HFFc6 (cell line): ENCODE results near the gene CSTA. TPM values are rescaled to one million over a fixed set of nuclear protein-coding genes. Genes with fewer than 3 reads are reported as not detected.
A peak's percentile ranks its signal among the peaks of the same experiment; 100 is the strongest.

Experiments
- DNase-seq: peaks from one replicate; pipeline ENCODE4 v3.0.0-alpha.2; 2018
- H3K27ac Mint-ChIP-seq: 2 replicates; pipeline ENCODE4 v1.8.0; 2020; ENCODE audit warnings: mild to moderate bottlenecking, mixed read lengths
- H3K27me3 Mint-ChIP-seq: 2 replicates; pipeline ENCODE4 v1.8.0; 2021; ENCODE audit warnings: mild to moderate bottlenecking, moderate library complexity, mixed read lengths; ENCODE audit not compliant: insufficient read depth
- H3K36me3 Mint-ChIP-seq: 2 replicates; pipeline ENCODE4 v1.8.0; 2021; ENCODE audit warnings: low read depth, mixed read lengths
- H3K4me1 Mint-ChIP-seq: 2 replicates; pipeline ENCODE4 v1.8.0; 2020; ENCODE audit warnings: low read depth, mixed read lengths
- H3K4me3 Mint-ChIP-seq: 2 replicates; pipeline ENCODE4 v1.8.0; 2020; ENCODE audit warnings: mild to moderate bottlenecking, moderate library complexity, mixed read lengths
- H3K9me3 Mint-ChIP-seq: 2 replicates; pipeline ENCODE4 v1.8.0; 2020; ENCODE audit warnings: mild to moderate bottlenecking, mixed read lengths
- total RNA-seq, 6 experiments: library from RNA; stranded (reverse); fragmentation: NEBNext Ultra II Directional; extraction: Animal tissue kit (Norgen Biotek cat#: 25700); gene quantifications; 2 replicates in 1 of 6; 3 replicates in 5 of 6; pipeline ENCODE4 v1.2.3, GENCODE V29; 2021
- TF ChIP-seq, protein P1 (sequence below): fragments of 200-600 bp; sonication (generic); IDR thresholded peaks from 2 replicates; pipeline ENCODE4 v1.5.0; 2021; ENCODE audit warnings: antibody characterized with exemption, mild to moderate bottlenecking

CSTA gene
- total RNA-seq, 6 experiments from 2014 or later = 0.29 to 0.88 (median 0.49) TPM

DNA sequence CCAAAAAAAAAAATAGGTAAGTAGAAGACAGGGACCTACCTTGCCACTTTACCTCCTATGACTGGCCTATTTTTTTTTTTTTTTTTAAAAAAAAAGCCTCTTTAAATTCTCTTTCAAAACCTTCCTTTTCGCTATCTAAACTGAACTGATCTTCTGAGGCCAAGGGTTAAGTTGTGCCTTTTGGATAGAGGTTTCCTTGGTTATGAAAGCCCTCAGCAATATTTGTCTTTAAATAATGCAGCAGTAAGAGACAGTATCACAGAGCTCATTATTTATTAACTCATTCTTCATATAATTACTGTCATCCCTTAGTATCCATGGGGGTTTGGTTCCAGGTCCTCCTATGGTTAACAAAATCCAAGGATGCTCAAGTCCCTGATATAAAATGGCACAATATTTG lies 49.0 kb downstream of the CSTA start:
- peaks cover 8% of the 10 kb centered on the region for H3K4me1 Mint-ChIP-seq

DNA sequence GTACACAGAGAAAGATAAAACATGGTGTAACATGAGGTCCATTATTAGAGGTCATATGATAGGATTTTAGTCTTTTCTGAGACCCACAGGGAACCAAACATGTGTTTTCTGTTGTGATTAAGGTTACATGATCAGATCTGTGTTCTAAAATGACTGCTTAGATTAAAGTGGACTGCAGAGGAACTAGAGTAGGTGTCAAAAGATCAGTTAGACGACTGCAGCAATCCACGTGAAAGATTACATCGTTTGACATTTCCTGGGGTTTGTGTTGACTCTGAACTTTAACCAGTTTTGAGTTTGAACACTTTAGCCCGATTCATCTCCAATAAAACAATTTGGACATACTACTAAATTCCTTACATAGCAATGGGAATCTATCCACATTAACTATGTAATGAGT lies 52.9 kb downstream of the CSTA start:
- Mint-ChIP-seq H3K4me3 (no peak overlapping the region), H3K27me3 (no peaks in the 10 kb centered on the region), H3K4me1 (peaks cover 13% of the 10 kb centered on the region; the same call in 1 of the 2 replicates), H3K27ac (no peak overlapping the region), H3K9me3 (no peaks in the 10 kb centered on the region), H3K36me3 (peaks cover 15% of the 10 kb centered on the region; the same call in 1 of the 2 replicates)
- DNase-seq = no peak
- TF ChIP-seq, protein P1, sequence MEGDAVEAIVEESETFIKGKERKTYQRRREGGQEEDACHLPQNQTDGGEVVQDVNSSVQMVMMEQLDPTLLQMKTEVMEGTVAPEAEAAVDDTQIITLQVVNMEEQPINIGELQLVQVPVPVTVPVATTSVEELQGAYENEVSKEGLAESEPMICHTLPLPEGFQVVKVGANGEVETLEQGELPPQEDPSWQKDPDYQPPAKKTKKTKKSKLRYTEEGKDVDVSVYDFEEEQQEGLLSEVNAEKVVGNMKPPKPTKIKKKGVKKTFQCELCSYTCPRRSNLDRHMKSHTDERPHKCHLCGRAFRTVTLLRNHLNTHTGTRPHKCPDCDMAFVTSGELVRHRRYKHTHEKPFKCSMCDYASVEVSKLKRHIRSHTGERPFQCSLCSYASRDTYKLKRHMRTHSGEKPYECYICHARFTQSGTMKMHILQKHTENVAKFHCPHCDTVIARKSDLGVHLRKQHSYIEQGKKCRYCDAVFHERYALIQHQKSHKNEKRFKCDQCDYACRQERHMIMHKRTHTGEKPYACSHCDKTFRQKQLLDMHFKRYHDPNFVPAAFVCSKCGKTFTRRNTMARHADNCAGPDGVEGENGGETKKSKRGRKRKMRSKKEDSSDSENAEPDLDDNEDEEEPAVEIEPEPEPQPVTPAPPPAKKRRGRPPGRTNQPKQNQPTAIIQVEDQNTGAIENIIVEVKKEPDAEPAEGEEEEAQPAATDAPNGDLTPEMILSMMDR = no peak

More for the DNA sequence above, 49.0 kb downstream of the CSTA start:
- DNase-seq = no peak
- Mint-ChIP-seq H3K36me3 (peaks cover 15% of the 10 kb centered on the region; the same call in 1 of the 2 replicates), H3K9me3 (no peaks in the 10 kb centered on the region), H3K4me3 (no peak overlapping the region), H3K27ac (no peak overlapping the region), H3K27me3 (no peaks in the 10 kb centered on the region)
- TF ChIP-seq, protein P1 = no peak

DNA sequence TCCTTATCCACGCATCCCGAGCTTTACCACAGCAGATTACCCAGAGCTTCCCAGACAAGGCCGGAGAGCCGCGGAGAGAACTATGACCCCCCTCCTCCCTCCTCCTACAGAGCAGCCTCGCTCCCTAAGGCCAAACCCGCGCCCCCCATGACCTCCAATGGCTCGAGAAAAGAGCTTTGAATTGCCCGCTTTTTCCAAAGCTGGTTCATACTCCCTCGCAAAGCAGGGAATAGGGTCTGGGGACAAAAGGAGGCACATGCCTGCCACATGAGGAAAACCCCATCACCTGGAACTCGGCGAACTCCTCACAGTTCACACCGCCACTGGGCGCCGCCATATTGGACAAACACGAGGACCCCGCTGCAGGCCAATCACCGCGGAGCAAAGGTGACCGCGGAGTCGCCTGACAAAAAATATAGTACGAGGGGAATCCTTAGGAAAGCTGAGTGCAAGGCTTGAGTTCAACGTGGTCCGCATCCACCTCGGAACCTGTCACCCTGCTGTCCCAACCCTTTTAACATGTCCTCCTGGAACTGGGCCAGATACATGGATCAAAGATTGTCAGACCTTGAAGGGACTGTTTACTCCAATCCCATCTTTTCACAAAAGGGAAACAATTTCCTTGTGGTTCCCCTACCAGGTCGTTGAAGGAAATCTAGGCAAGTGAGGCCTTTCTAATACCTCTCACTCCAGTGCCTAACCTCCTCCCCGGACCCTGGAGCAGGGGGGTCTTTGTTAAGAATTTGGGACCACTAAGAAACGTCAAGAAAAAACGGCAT lies 58.0 kb downstream of the CSTA start, which contains the start of gene MIX23:
TSS of gene MIX23 (minus strand) at position 344 of the 779 bp plus-strand sequence. CDS start at position 337, 7 bp downstream.
- TF ChIP-seq, protein P1 = no peak
- Mint-ChIP-seq H3K36me3 (peaks cover 4% of the 10 kb centered on the region; the same call in 1 of the 2 replicates), H3K27ac (peak within 1 kb of the TSS; percentile 90), H3K27me3 (no peaks in the 10 kb centered on the region), H3K4me1 (peaks cover 33% of the 10 kb centered on the region), H3K9me3 (no peaks in the 10 kb centered on the region), H3K4me3 (peak within 1 kb of the TSS; percentile 94)
- peak; percentile 79 for DNase-seq

DNA sequence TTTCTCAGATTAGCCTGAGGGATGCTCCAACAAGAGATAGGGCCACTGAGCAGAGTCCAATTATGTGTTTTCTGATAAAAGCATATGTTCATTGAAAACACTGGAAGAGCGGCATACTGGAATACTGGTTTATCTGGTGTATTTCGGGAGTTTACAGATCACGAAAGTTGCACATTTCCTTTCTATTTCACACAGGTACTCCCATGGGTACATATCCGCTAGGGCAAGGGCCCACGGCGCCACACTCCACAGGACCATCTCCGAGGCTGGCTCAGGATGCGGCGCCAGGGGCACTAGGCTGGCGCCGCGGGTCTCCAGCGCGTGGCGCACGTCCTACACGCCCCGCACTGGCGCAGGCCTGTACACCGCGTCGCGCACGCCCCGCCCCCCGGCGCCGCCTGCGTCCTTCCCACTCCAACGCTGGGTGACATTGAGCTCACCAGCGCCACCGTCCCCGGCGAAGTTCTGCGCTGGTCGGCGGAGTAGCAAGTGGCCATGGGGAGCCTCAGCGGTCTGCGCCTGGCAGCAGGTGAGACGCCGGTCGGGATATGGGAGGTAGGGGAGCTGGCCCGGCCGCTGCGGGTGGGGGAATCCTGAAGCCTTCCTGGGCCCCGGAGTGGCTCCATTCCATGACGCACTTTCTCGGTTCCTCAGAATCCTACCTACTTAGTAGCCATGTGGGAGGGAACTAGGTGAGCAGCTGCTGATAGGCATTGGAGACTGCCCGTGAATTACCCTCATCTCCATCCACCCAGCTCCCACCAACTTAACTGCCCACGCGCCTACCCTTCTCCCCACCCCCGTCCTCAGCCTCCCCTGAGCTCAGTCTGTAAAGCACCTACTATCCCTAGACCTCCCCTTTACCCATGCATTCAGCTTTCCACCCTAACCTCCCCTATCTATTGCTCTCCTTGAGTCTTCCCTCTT lies 59.0 kb downstream of the CSTA start, which contains the start of gene FAM162A:
TSS of gene FAM162A (plus strand) at position 412 of the 927 bp plus-strand sequence. CDS start at position 496, 84 bp downstream.
- Mint-ChIP-seq H3K36me3 (peaks cover 4% of the 10 kb centered on the region; the same call in 1 of the 2 replicates), H3K4me1 (peaks cover 33% of the 10 kb centered on the region), H3K4me3 (peak within 1 kb of the TSS; percentile 94), H3K27ac (peak within 1 kb of the TSS; percentile 90), H3K27me3 (no peaks in the 10 kb centered on the region), H3K9me3 (no peaks in the 10 kb centered on the region)
- peak; percentile 78 for DNase-seq
- TF ChIP-seq, protein P1 = peak; percentile 78

DNA sequence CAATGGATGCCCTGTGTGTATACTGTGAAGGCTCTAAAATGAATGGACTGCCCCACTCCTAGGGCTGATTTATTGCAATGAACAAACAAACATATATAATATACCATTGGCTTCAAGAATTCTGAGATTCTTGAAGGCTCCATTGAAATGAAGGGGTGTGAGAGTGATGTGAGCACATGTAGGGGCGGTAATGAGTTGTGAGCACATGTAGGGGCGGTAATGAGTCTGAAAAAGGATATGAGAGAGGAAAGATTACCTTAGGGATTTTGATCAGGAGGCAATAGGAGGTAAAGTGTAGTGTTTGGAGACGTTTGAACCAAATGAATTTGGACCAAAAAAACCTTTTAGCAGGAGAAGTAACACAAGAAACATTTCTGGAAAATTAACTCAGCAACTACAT lies 62.7 kb downstream of the CSTA start:
- Mint-ChIP-seq H3K9me3 (no peaks in the 10 kb centered on the region), H3K4me1 (peaks cover 21% of the 10 kb centered on the region), H3K36me3 (peaks cover 4% of the 10 kb centered on the region; the same call in 1 of the 2 replicates), H3K4me3 (no peak overlapping the region), H3K27ac (no peak overlapping the region), H3K27me3 (no peaks in the 10 kb centered on the region)
- TF ChIP-seq, protein P1 = no peak
- DNase-seq = no peak
